EH (cell line): Measurements from ENCODE around the gene SEPTIN2.

ENCODE experiments used
- DNase-seq: peaks from one replicate; pipeline ENCODE4 v3.0.0-alpha.2; 2015; ENCODE audit warnings: low read depth

Gene SEPTIN2

DNA sequence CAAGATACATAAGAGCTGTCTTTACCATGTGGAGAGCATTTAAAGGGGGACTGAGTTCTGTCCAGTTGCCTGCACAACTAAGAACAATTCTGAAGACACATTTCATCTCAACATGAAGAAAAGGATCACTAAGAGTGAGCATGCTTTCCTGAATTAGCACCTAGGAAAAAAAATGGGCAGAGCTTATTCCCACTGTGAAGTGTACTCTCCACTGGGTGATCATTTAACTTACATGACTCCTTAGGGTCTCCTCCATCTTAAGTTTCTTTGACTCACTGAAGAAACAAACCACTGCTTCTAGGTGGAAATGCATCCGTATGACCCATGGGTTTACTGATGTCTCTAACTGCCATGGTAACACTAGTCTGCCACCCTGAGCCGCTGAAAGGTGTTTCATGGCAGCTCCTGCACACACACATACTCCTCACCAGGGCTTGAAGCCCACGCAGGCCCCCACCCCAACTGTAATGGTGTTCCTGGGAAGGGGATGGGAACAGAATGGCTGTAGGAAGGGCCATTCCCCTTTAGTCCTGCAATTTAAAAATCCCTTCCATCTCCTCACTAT is 27.3 kb upstream of the SEPTIN2 start:
- no peak for DNase-seq

DNA sequence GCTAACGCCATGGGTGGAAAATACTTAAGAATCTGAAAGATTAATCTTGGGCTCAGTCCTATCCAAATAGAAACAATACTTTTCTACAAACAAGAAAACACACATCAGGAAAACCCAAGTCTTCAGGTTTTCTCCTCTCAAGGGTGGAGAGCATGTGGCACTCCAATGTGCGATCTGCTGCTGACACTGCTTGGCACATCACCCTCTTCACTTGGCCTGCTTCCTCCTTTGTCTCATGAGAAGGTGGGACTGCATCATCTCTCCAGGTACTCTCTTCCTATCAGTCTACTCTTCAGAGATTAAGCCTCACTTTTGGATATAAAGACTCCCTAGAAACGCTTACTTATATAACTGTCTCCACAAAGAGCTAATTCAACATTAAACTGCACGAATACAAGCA is 26.7 kb upstream of the SEPTIN2 start:
- DNase-seq = no peak

DNA sequence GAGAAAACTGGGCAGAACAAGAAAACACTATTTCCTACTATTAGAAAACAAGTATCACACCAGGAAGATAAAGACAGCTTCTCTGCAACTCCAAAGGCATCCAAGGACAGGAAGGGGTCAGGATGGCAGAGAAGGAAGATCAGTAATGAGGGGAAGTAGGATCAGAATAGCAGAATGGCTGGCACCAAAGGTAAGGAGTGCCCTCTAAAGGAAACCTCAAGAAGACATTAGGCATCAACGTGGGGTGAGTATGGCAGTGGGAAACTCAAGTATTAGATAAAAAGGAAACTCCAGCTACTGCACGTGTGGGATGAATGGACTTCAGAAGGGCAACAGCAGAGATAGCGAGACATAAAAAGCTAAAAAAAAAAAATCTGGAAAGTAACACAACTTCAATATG is 26.1 kb upstream of the SEPTIN2 start:
- DNase-seq = no peak

DNA sequence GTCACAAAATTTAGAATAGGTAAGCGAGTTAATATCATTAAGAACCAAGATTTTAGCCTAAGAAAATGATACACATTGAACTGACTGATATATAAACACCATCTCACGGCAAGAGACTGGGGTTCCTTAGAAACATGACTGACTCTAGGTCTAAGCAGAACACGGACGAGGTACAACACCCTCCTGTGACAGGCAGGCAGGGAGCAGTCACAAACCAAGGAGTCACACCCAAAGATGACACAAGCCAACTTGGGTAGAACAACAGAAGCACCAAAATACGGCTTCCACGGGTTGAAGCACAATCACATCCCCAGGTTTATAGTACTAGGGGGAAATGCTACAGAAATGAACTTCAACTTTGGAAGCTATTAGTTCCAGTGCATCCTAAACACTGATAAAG is 24.6 kb upstream of the SEPTIN2 start:
- no peak for DNase-seq

DNA sequence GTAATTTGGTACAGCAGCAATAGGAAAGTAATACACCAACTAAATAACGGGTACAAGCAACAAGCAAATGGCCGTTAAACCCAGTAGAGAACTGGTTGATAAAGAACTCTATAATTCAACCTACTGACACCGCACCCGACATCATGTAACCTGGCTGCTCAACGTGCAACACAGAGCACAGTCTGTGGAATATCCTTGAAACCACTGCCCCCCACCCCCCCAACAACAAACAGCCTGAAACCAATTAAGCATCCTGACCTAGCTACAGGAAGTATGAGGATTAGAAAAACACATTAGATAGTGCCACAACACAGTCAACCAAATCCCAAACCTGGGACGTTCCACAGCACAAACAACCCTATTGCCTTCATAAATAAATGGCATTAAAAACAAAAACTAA is 23.7 kb upstream of the SEPTIN2 start:
- no peak for DNase-seq

DNA sequence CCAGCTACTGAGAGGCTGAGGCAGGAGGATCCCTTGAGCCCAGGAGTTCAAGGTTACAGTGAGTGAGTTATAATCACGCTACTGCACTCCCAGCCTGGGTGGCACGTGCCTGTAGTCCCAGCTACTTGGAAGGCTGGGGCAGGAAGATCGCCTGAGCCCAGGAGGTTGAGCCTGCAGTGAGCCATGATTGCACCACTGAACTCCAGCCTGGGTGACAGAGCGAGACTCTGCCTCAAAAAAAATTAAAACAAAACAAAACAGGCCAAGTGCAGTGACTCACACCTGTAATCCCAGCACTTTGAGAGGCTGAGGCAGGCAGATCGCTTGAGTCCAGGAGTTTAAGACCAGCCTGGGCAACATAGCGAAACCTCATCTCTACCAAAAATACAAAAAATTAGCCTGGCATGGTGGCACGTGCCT is 22.3 kb upstream of the SEPTIN2 start:
- peak; percentile 47 for DNase-seq

DNA sequence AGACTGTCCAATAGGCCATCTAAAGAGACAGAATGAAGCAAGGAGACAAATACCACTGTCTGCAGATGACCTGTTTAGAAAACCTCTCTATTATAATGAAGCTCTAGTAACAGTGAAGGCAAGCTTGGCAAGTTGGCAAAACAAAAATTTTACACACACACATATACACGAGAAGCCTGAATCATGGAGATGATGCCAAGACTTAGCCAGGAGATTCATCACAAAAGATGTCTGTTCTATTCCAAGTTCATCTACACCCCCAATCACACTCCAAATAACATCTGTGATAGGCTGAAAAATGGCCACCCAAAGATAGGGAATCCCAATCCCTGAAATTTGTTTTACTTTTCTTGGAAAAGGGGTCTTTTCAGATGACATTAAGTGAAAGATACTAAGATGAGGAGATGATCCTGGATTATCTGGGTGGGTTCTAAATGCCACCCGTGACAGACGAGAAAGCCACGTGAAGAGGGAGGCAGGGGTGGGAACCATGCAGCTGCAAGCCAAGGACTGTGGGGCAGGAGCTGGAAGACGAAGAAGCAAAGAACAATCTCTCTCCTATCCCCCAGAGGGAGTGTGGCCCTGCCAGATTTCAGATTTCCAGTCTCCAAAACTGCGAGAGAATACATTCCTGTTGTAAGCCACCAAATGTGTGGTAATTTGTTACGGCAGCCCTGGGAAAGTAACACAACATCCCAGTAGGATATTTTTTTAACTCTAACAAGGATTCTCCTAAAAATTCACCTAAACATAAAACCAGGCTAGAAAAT is 20.2 kb upstream of the SEPTIN2 start:
- DNase-seq = no peak

DNA sequence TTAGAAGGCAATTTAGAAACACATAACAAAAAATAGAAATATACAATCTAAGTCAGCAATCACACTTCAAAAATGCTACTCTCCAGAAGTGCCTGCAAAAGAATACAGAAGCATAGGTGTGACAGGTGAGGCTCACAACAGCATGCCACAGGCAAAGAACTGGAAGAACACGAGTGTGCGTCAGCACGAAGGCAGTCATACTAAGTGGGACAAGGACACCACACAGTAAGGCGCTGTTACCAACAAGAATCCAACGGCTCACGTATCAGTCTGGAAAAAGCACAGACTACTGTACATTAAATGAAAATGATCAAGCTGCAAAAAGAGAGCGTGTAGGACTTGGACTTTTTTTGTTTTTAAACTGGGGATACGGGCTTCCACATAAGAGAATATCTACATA is 19.0 kb upstream of the SEPTIN2 start:
- no peak for DNase-seq

DNA sequence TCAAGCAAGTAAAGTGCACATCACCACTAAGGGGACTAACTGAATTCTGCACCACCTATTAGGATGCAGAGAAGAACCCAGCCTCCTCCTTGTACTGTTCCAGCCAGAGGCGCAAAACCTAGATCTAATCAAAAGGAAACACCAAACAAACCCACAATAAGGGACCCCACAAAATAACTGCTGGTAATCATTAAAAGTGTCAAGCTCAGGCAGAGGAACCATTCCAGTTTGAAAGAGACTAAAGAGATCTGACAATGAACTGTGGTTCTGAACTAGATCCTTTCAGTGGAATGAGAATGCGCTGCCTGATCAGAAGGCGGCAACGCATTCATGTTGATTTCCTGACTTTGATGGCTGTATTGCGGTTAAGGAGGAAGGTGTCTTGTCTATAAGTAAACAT is 17.1 kb upstream of the SEPTIN2 start:
- DNase-seq = no peak

DNA sequence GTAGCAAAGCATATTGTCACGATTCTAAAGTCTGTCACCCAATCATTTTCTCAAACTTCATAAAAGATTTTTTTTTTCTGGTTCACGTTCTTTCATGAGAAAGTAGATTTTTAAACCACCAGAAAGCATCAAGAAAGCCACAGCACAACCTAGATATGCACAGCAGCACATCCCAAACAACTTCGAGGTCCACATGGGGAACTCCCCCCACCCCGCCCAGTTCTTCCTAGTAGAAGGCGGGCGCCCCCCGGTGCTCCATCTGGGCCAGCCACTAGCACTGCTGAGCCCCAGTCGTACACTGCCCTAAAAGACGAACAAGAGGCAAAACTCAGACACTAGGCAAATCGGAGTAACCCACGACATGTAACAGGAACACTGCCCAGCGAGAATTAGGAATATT is 15.7 kb upstream of the SEPTIN2 start:
- no peak for DNase-seq

DNA sequence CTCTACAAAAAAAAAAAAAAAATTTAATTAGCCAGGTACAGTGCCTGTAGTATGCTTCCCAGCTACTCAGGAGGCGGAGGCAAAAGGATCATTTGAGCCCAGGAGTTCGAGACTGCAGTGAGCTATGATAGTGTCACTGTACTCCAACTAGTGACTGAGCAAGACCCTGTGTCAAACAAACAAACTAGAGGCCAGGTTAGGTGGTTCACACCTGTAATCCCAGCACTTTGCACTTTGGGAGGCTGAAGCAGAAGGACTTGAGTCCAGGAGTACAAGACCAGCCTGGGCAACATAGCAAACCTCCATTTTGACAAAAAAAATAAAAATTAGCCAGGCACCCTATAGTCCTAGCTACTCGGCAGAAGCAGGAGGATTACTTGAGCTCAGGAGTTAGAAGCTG is 13.6 kb upstream of the SEPTIN2 start:
- DNase-seq = no peak

DNA sequence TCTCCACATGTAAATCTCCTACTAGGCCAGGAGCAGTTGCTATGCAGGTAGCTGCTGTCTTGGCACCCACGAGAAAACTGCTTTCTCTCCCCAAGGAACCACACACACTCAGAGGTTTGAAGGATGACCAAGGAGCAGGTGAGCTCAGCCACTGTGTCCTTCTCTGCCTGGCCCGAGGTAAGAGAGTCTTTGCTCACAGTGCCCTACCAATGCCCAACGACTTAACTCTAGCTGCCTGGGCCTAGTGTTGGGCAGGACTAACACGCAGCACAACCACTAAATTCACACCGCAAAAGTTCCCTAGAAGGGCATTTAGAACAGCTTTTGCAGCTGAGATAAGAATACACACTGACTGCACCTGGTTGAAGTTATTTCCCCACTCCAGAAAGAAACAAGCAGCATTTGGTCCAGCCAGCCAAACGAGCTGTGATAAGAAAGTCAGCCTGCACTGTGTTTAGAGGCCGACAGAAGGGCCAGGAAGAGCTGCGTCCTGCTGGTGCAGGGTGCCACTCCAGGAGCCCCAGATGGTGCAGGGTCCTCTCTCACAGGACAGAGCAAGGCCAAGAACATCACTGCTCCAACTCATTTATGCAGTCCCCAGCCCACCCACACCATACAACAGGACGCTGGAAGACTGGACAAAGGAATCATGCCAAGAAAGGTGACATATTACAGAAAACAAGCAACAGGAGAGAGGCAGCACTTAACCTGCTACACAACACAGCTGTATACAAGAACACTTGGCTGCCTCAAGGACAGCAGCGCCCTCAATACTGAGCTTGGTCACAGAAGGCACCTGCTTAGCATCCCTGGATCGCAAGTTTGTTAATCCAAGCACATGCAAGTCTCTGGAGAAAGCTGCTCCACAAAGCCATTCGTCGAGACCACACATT is 12.7 kb upstream of the SEPTIN2 start:
- DNase-seq = no peak

DNA sequence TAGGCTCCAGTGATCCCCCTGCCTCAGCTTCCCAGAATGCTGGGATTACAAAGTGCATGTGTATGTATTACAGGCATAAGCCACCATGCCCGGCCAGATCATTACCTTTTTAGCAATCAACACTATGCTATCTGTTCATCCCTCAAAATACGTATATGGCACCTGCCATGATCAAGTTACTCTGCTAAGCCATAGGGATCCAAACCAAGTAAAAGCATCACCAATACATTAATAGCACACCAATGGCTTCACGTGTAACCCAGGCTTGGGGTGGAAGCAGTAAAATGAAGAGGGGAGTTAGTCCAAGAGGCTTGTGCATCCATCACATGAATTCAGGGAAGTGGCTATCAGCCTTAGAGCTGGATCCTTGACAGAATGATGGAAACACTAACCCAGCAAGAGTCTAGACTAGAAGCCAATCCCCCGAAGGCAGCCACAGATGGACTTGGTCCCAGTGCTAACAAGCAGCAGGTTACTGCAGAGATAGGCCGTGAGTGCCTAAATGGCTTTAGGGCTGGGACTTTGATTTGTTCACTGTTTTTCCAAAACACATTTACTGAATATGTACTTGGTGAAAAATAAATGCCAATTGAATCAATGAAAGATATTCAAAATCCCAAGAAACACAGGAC is 11.6 kb upstream of the SEPTIN2 start:
- no peak for DNase-seq

DNA sequence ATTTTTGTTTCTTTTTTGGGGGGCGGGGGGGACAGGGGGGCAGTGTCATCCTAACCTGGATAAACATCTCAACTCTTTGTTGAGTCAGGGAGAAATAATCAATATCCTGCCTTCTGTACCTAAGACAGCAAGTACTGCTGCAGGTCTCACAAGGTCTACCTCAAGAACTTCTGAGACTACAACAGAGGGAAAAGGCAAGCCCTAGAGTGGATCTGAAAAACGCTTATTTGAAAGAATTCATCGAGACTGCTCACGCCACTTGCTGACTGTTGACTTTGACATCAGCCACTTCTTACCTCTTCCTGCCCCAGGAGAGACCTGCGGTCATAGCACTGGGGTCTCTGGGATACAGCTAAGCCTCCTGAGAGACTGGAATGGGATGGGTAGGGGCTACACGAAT is 8.7 kb upstream of the SEPTIN2 start:
- no peak for DNase-seq

DNA sequence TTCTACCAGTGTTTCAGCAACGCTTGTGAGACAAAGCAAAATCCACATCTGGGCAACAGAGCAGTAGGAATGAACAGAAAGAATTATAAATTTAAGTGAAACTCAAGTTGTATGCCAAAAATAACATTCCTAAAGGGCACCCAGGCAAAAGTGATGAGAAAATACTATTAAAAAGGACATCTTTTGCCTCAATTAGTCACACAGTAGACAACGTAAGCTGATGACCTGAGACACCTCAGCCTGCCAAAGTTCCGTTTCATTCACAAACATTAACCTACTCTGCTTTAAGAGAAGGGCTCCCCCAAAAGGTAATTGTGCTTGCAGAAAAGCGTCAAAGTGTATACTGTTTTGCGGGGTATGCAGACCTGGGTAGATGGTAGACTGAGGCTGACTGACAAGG is 7.5 kb upstream of the SEPTIN2 start:
- peak; percentile 60 for DNase-seq

DNA sequence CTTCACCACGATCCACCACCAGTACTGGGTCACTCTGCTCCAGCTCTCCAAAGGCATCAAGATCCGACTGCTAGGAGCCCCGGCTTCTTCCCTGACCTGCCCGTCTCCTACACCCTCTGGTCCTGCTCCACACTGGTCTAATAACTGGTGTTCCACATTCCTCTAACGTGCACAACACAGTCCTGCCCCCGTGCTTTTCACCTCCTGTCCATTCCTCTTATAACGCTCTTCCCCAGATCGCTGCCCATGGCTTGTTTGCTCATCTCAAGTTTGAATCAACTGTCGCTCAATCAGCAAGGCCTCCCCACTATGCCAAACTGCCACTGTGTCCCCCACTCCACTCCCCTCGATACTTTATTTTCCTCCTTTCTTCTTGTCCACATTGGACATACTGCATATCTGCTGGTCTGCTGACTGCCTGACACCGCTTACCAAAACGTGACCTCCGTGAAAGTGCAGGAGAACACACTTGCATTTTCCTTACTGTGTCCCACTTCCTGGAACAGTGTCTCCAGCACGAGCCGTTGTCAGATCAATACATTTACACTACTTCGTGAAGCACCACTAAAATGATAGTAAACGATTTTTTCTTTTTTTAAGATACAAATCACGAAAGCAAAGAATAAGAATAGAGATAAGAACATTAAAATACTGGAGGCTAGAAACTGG is 6.8 kb upstream of the SEPTIN2 start:
- no peak for DNase-seq

DNA sequence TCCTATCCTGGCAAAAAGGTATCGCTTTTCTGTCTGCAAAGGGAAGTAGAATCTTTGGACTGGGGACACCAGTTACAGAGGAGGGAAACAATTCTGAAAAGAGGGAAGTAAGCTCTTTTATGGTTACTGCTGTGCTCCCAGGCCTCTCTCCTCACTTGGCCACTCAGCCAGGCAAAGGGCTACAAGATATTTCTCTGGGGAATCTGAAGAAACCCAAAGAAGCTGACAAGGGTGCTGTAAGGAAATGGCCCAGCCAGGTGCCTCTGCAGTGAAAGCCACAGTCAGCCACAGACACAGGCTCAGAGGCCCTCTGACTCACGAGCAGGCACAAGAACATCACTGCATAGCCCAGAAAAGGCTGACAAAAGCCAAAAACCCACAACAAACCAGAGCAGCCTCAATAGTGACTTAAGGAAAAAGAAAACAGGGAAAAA is 6.0 kb upstream of the SEPTIN2 start:
- peak; percentile 58 for DNase-seq

DNA sequence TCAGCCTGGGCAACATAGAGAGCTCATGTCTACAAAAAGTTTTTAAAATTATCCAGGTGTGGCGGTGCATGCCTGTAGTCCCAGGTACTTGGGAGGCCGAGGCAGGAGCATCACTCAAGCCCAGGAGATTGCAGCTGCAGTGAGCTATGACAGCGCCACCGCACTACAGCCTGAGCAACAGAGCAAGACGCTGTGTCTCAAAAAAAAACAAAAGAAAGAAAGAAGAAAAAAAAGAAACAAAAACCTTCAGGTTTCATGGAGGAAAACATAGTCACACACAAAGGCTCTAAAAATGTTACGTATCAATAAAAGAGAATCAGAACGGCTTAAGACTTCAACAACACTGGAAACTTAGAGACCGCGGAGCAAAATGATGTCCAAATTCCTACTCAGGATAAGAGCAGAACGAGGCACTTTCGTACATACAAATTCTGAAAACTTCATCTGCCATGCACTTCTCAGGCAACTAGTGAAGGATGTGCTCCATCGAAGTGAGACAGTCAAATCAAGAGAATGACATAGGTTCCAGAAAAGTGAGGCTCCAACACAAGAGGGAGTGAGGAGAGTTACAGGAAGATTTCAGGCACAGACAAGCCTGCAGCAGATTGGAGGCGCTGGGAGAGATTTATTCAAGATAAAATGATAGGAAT is 4.7 kb upstream of the SEPTIN2 start:
- DNase-seq = no peak

DNA sequence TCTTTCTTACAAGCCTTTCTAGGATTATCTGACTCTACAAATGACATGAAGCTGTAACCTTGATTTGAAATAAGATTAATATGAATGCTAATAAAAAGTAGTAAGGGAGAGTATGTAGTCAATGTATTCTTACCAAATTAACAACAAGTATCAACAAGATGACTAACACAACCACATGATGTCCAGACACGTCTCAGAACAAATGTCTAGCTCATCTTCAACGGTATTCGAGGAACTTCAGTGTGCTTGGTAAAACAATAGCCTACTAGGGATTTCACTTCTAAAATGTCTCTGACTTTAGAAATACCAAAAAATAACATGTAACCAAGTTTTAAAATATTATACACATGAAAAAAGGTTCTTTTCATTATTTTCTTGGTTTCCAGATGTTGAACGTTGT is 3.6 kb upstream of the SEPTIN2 start:
- DNase-seq = peak; percentile 73

DNA sequence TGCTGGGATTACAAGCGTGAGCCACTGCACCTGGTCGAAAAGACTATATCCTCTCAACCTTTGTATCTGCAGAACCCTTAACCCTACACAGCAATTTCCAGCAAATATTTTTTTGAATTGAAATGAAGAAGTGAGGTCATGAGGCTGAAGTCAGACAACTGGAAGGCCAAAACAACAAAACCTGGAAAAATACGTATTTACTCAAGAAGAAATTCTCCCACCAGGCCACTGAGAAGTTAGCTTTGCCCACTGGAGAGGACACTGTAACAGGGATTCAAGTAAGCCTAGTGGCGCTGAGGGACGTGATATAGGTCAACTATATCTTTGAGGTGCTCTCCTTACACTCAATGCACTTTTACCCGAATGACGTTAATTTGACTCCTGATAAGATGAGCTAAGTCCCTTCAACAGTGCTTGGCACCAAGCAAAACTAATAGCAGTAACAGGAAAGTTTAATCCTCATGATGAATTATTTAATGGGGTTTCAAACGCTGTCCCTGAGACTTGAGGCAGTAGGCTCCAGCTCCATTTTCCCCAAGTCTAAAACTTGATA is 2.1 kb upstream of the SEPTIN2 start:
- DNase-seq = no peak
